H1 (cell line): ENCODE measurements around the gene PEX13. TPM values are rescaled to one million over a fixed set of nuclear protein-coding genes. Genes with fewer than 3 reads are reported as not detected.

ENCODE experiments used
- CHD1 ChIP-seq: IDR thresholded peaks from 2 replicates; pipeline ENCODE4 v1.6.1; 2012; ENCODE audit warnings: low read depth, low read length, improper control_type of control experiment
- CTCF ChIP-seq, 3 experiments: IDR thresholded peaks; 1 replicate in 2 of 3; 2 replicates in 1 of 3; pipeline versions ENCODE4 v1.5.1 to v1.6.1; 2011; ENCODE audit warnings: low read length in 3 of 3, mild to moderate bottlenecking in 3 of 3, inconsistent platforms in 2 of 3, low read depth in 1 of 3, moderate library complexity in 1 of 3; ENCODE audit not compliant: insufficient read depth in 1 of 3; ENCODE audit errors: control extremely low read depth in 1 of 3
- RFX5 ChIP-seq: IDR thresholded peaks from 2 replicates; pipeline ENCODE4 v1.6.1; 2011; ENCODE audit warnings: low read depth, low read length, improper control_type of control experiment, borderline replicate concordance
- SP1 ChIP-seq: IDR thresholded peaks from 2 replicates; pipeline ENCODE4 v1.6.1; 2011; ENCODE audit warnings: low read depth, low read length
- TBP ChIP-seq: IDR thresholded peaks from 2 replicates; pipeline ENCODE4 v1.6.1; 2011; ENCODE audit warnings: low read depth, low read length, improper control_type of control experiment
- polyA plus RNA-seq, 7 experiments: library from polyadenylated mRNA; depleted of rRNA in 3 of 7; stranded (reverse) in 5 of 7; unstranded in 2 of 7; fragments of >200 nt in 5 of 7; fragments of 200-250 nt in 2 of 7; gene quantifications; 1 replicate in 5 of 7; 2 replicates in 1 of 7; 4 replicates in 1 of 7; pipeline versions ENCODE4 v1.2.1 to v1.2.3, GENCODE V29; 2011 to 2013; ENCODE audit warnings: missing spikeins in 2 of 7, mixed read lengths in 2 of 7
- total RNA-seq: library from RNA; stranded (reverse); fragmentation: NEBNext Ultra II Directional; extraction: Animal tissue kit (Norgen Biotek cat#: 25700); gene quantifications from 2 replicates; pipeline ENCODE4 v1.2.1, GENCODE V29; 2021
- TF ChIP-seq, protein P1 (sequence below): fragments of 300-600 bp; sonication (generic); IDR thresholded peaks from 2 replicates; pipeline ENCODE4 v1.7.1; 2012; ENCODE audit warnings: low read length, moderate library complexity, mild to moderate bottlenecking, inconsistent platforms; ENCODE audit not compliant: insufficient replicate concordance
- TF ChIP-seq, protein P2 (sequence below): IDR thresholded peaks from 2 replicates; pipeline ENCODE4 v1.6.1; 2012; ENCODE audit warnings: inconsistent platforms

The PEX13 gene
- total and polyA plus RNA-seq, 2 of the 8 experiments (the other 6 are each of a cell fraction or from before 2014, with no cell fraction given) = 16.8 to 22.3 TPM

DNA sequence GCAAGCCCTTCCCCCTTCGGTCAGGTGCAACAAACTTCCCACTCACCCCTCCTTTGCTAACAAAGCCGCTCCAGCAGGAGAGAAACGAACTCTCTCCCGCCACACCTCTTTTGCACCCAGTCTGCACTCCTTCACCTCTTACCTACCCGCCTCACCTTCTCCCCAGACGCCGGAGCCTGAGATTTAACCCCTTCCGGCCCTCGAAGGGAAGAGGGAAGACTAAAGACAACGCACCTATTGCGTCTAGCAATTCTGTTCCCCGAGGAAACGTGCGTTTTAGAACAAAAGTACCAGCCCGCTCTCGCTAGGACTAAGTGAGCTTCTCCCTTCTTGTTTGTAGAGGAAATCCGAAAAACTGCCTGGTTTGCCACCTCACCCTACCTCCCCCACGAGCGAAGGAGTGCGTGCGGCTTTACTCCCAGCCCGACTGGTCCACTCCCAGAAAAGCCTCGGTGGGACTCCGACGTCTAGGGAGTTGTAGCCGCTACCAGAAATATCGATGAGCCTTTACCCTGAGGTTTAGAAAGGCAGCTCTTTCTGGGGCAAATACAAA is 441 bp upstream of the PEX13 start (continued):
- TF ChIP-seq, protein P1, sequence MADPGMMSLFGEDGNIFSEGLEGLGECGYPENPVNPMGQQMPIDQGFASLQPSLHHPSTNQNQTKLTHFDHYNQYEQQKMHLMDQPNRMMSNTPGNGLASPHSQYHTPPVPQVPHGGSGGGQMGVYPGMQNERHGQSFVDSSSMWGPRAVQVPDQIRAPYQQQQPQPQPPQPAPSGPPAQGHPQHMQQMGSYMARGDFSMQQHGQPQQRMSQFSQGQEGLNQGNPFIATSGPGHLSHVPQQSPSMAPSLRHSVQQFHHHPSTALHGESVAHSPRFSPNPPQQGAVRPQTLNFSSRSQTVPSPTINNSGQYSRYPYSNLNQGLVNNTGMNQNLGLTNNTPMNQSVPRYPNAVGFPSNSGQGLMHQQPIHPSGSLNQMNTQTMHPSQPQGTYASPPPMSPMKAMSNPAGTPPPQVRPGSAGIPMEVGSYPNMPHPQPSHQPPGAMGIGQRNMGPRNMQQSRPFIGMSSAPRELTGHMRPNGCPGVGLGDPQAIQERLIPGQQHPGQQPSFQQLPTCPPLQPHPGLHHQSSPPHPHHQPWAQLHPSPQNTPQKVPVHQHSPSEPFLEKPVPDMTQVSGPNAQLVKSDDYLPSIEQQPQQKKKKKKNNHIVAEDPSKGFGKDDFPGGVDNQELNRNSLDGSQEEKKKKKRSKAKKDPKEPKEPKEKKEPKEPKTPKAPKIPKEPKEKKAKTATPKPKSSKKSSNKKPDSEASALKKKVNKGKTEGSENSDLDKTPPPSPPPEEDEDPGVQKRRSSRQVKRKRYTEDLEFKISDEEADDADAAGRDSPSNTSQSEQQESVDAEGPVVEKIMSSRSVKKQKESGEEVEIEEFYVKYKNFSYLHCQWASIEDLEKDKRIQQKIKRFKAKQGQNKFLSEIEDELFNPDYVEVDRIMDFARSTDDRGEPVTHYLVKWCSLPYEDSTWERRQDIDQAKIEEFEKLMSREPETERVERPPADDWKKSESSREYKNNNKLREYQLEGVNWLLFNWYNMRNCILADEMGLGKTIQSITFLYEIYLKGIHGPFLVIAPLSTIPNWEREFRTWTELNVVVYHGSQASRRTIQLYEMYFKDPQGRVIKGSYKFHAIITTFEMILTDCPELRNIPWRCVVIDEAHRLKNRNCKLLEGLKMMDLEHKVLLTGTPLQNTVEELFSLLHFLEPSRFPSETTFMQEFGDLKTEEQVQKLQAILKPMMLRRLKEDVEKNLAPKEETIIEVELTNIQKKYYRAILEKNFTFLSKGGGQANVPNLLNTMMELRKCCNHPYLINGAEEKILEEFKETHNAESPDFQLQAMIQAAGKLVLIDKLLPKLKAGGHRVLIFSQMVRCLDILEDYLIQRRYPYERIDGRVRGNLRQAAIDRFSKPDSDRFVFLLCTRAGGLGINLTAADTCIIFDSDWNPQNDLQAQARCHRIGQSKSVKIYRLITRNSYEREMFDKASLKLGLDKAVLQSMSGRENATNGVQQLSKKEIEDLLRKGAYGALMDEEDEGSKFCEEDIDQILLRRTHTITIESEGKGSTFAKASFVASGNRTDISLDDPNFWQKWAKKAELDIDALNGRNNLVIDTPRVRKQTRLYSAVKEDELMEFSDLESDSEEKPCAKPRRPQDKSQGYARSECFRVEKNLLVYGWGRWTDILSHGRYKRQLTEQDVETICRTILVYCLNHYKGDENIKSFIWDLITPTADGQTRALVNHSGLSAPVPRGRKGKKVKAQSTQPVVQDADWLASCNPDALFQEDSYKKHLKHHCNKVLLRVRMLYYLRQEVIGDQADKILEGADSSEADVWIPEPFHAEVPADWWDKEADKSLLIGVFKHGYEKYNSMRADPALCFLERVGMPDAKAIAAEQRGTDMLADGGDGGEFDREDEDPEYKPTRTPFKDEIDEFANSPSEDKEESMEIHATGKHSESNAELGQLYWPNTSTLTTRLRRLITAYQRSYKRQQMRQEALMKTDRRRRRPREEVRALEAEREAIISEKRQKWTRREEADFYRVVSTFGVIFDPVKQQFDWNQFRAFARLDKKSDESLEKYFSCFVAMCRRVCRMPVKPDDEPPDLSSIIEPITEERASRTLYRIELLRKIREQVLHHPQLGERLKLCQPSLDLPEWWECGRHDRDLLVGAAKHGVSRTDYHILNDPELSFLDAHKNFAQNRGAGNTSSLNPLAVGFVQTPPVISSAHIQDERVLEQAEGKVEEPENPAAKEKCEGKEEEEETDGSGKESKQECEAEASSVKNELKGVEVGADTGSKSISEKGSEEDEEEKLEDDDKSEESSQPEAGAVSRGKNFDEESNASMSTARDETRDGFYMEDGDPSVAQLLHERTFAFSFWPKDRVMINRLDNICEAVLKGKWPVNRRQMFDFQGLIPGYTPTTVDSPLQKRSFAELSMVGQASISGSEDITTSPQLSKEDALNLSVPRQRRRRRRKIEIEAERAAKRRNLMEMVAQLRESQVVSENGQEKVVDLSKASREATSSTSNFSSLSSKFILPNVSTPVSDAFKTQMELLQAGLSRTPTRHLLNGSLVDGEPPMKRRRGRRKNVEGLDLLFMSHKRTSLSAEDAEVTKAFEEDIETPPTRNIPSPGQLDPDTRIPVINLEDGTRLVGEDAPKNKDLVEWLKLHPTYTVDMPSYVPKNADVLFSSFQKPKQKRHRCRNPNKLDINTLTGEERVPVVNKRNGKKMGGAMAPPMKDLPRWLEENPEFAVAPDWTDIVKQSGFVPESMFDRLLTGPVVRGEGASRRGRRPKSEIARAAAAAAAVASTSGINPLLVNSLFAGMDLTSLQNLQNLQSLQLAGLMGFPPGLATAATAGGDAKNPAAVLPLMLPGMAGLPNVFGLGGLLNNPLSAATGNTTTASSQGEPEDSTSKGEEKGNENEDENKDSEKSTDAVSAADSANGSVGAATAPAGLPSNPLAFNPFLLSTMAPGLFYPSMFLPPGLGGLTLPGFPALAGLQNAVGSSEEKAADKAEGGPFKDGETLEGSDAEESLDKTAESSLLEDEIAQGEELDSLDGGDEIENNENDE = peak; percentile 25
- TF ChIP-seq, protein P2, sequence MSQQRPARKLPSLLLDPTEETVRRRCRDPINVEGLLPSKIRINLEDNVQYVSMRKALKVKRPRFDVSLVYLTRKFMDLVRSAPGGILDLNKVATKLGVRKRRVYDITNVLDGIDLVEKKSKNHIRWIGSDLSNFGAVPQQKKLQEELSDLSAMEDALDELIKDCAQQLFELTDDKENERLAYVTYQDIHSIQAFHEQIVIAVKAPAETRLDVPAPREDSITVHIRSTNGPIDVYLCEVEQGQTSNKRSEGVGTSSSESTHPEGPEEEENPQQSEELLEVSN = no peak; the same call in 1 of the 2 replicates
- TF ChIP-seq SP1 (peak; percentile 68; the same call in 1 of the 2 replicates), TBP (peak; percentile 74), CTCF (IDR thresholded peaks at IDR 0.05; ENCODE audit: control extremely low read depth in 1 of 3, insufficient read depth in 1 of 3, low read depth in 1 of 3, low read length in 3 of 3) (no peak), RFX5 (no peak), CHD1 (no peak)
